GM19240 (cell line): ENCODE measurements around the gene HIGD1A.

Source experiments
- DNase-seq: peaks from one replicate; pipeline ENCODE4 v3.0.0; 2011; ENCODE audit warnings: low spot score; ENCODE audit not compliant: insufficient read length

HIGD1A gene

GRCh38 chr3:42736081-42736480 lies 68.2 kb downstream of the HIGD1A start:
- no peak for DNase-seq

- no peak for DNase-seq
Observed at GRCh38 chr3:42735615-42736014, 68.7 kb downstream of the HIGD1A start.

GRCh38 chr3:42735019-42735418 lies 69.3 kb downstream of the HIGD1A start:
- no peak for DNase-seq

- no peak for DNase-seq
Observed at GRCh38 chr3:42734263-42734860, 69.9 kb downstream of the HIGD1A start.

- no peak for DNase-seq
Observed at GRCh38 chr3:42733501-42734262, 70.6 kb downstream of the HIGD1A start.
